GM13976 (cell line): ENCODE data around the gene RAD51D.

ENCODE experiments used
- DNase-seq: peaks from one replicate; pipeline ENCODE4 v3.0.0; 2012; ENCODE audit warnings: low spot score
- CTCF ChIP-seq: IDR thresholded peaks from 2 replicates; pipeline ENCODE4 v1.5.1; 2012; ENCODE audit warnings: borderline replicate concordance, mild to moderate bottlenecking; ENCODE audit not compliant: insufficient read depth; ENCODE audit errors: extremely low read depth, missing control alignments, control extremely low read depth
- in situ Hi-C: fragments of 300-500 bp; cut with MboI; formaldehyde crosslinking; loops from one replicate; pipeline ENCODE4 v1.12.0; 2022; ENCODE audit warnings: low sequenced_read_pairs, mixed read lengths, inconsistent platforms; ENCODE audit not compliant: unreplicated experiment

RAD51D gene

GRCh38 chr17:35073183-35073790, 46.4 kb downstream of the RAD51D start:
- TF ChIP-seq CTCF: no peak
- no peak for DNase-seq
- in situ Hi-C loops: no loop called here

GRCh38 chr17:35069311-35069710, 50.3 kb downstream of the RAD51D start:
- no peak for TF ChIP-seq CTCF
- DNase-seq: no peak
- in situ Hi-C loops: no loop called here

GRCh38 chr17:35068249-35068648, 51.4 kb downstream of the RAD51D start:
- TF ChIP-seq CTCF: no peak
- no peak for DNase-seq
- in situ Hi-C loops: no loop called here

- DNase-seq: no peak
- in situ Hi-C loops: no loop called here
- TF ChIP-seq CTCF: no peak
Observed at GRCh38 chr17:35065880-35066279, 53.8 kb downstream of the RAD51D start.

GRCh38 chr17:35064516-35065215, 55.0 kb downstream of the RAD51D start:
- no peak for DNase-seq
- TF ChIP-seq CTCF: no peak
- in situ Hi-C loops: no loop called here

GRCh38 chr17:35063514-35064223, 56.0 kb downstream of the RAD51D start, which contains the start of gene RFFL:
Gene RFFL, minus strand, starts transcription at chr17:35063707. Its CDS starts 37,154 bp downstream, at chr17:35026553.
- in situ Hi-C loops: no loop called here
- peak; percentile 75 for DNase-seq
- no peak for TF ChIP-seq CTCF
